SK-N-MC (cell line): ENCODE results near the gene CLEC10A.
"Not testable (repeated sequence)": the region's sequence is repeated elsewhere in the genome, so short reads cannot be mapped to it uniquely, and the experiment has no call there.

Experiments
- DNase-seq: peaks from one replicate; pipeline ENCODE4 v3.0.0-alpha.2; 2011; ENCODE audit warnings: low read depth, low spot score
- H3K27ac ChIP-seq: fragments of 200-600 bp; sonication (generic); 2 replicates; pipeline ENCODE4 v1.5.1; 2016; ENCODE audit warnings: mixed run types
- H3K36me3 ChIP-seq: fragments of 200-600 bp; sonication (generic); 2 replicates; pipeline ENCODE4 v1.6.1; 2017; ENCODE audit warnings: antibody characterized with exemption, low read length, mixed read lengths; ENCODE audit not compliant: insufficient read depth
- H3K4me3 ChIP-seq: fragments of 200-600 bp; sonication (generic); 2 replicates; pipeline ENCODE4 v1.5.1; 2016
- H3K9ac ChIP-seq: fragments of 200-600 bp; sonication (generic); 2 replicates; pipeline ENCODE4 v1.8.0; 2017; ENCODE audit warnings: mixed run types, mixed read lengths; ENCODE audit not compliant: insufficient read length
- H3K9me3 ChIP-seq: fragments of 200-600 bp; sonication (generic); 2 replicates; pipeline ENCODE4 v1.6.1; 2017; ENCODE audit warnings: low read depth, mild to moderate bottlenecking, antibody characterized with exemption, low read length, moderate library complexity, mixed read lengths
- EZH2 ChIP-seq: fragments of 200-600 bp; sonication (generic); IDR thresholded peaks from one replicate; pipeline ENCODE4 v1.6.1; 2017; ENCODE audit warnings: antibody characterized with exemption
- FOXP2 ChIP-seq: optimal IDR thresholded peaks from 2 replicates; pipeline ENCODE3; 2011; ENCODE audit warnings: mild to moderate bottlenecking, moderate library complexity; ENCODE audit not compliant: insufficient read depth; ENCODE audit errors: extremely low read length, control extremely low read depth
- POLR2AphosphoS5 ChIP-seq: IDR thresholded peaks from 2 replicates; pipeline ENCODE4 v1.6.1; 2012; ENCODE audit warnings: mild to moderate bottlenecking, low read depth, low read length, borderline replicate concordance

The CLEC10A gene

DNA sequence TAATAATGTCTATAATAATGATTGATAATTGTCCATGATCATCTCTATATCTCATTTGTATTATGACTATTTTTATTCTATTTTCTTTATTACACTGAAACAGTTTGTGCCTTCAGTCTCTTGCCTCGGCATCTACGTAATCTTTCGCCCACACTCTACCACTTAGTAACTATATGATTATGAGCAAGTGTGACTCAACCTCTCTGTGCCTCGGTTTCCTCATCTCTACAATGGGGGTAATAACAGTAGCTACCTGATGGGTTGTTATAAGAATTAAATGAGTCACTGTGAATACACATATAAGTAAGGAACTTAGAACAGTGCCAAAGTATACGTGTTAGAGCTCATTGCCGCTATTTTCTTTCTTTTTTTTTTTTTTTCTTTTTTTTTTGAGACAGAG, 32.5 kb downstream of the CLEC10A start:
- no peak overlapping the region for H3K27ac ChIP-seq
- TF ChIP-seq EZH2, result no peak
- TF ChIP-seq FOXP2, result no peak
- no peak for TF ChIP-seq POLR2AphosphoS5
- no peak overlapping the region for H3K9ac ChIP-seq
- no peak overlapping the region for H3K4me3 ChIP-seq
- DNase-seq, result no peak
- H3K9me3 ChIP-seq, result no peaks in the 10 kb centered on the region
- H3K36me3 ChIP-seq, result no peaks in the 10 kb centered on the region

DNA sequence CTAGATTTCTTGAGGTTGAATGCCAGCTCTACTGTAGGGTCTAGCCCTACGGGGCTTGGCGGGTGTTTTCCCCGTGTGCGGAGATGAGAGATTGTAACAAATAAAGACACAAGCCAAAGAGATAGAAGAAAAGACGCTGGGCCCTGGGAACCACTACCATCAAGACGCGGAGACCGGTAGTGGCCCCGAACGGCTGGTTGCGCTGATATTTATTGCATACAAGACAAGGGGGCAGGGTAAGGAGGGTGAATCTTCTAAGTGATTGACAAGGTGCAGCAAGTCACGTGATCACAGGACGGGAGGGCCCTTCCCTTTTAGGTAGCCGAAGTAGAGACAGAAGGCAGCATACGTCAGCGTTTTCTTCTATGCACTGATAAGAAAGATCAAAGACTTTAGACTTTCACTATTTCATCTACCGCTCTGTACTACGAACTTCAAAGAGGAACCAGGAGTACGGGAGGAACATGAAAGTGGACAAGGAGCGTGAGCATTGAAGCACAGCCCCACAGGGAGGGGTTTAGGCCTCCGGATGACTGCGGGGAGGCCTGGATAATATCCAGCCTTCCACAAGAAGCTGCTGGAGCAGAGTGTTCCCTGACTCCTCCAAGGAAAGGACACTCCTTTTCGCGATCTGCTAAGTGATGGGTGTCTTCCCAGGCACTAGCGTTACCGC, 33.2 kb downstream of the CLEC10A start:
- H3K4me3 ChIP-seq, H3K9ac ChIP-seq, H3K9me3 ChIP-seq, DNase-seq, H3K27ac ChIP-seq, H3K36me3 ChIP-seq: not testable (repeated sequence)

DNA sequence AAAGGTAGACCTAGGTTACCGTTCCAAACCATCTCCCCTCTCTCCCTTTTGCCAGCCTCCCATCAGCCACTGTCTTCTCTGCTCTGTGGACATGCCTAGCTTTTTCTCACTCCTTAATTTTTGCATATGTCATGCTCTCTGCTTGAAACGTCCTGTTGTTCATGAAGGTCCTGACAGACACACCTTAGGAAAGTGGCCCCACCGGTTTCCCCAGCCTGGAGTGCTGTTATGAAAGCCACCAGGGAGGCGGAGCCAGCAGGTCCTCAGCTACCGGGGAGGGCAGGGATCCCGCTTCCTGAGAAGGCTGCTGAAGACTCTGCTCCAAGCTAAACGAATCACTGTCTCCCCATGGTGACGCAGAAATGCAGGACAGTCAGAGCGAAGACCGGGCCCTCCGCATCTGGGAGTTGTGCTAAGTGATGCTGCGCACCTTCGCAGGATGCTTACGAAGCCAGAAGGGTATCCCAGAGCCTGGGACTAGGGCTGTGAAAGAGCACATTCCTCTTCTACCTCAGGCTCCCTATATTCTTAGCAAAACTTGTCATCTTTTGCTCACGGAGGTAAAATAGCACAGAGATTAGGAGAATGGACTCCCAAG, 33.8 kb downstream of the CLEC10A start:
- Histone ChIP-seq H3K9me3 (no peaks in the 10 kb centered on the region), H3K27ac (no peak overlapping the region), H3K4me3 (peak overlapping the region; percentile 39), H3K36me3 (no peaks in the 10 kb centered on the region), H3K9ac (no peak overlapping the region)
- DNase-seq, result no peak
- TF ChIP-seq EZH2 (no peak), POLR2AphosphoS5 (no peak), FOXP2 (no peak)

DNA sequence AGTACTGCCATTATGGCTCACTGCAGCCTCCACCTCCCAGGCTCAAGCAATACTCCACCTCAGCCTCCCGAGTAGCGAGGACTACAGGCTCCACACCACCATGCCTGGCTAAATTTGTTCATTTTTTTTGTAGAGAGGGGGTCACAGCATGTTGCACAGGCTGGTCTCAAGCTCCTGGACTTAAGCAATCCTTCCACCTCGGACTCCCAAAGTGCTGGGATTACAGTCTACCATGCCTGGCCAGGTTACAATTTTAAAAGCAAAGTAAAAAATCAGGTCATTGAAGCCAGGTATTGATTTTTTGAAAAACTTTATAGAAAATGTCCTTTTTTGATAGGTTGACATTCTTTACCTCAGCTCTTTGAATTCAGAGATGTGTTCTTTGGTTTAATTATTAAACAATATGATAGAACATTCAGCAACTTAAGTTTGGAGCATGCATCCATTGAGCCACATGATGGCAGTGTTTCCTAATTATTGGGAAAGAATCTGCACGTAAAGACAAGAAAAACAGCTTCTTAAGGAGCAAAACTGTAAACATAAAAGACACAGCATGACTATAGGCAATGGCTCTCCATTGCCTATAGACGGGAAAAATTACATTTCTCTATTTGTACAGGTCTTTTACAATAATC, 34.4 kb downstream of the CLEC10A start:
- H3K4me3 ChIP-seq, result peak overlapping the region; percentile 39
- no peak overlapping the region for H3K9ac ChIP-seq
- no peaks in the 10 kb centered on the region for H3K36me3 ChIP-seq
- peak; percentile 55 for DNase-seq
- no peak for TF ChIP-seq FOXP2
- no peak overlapping the region for H3K27ac ChIP-seq
- H3K9me3 ChIP-seq, result no peaks in the 10 kb centered on the region

DNA sequence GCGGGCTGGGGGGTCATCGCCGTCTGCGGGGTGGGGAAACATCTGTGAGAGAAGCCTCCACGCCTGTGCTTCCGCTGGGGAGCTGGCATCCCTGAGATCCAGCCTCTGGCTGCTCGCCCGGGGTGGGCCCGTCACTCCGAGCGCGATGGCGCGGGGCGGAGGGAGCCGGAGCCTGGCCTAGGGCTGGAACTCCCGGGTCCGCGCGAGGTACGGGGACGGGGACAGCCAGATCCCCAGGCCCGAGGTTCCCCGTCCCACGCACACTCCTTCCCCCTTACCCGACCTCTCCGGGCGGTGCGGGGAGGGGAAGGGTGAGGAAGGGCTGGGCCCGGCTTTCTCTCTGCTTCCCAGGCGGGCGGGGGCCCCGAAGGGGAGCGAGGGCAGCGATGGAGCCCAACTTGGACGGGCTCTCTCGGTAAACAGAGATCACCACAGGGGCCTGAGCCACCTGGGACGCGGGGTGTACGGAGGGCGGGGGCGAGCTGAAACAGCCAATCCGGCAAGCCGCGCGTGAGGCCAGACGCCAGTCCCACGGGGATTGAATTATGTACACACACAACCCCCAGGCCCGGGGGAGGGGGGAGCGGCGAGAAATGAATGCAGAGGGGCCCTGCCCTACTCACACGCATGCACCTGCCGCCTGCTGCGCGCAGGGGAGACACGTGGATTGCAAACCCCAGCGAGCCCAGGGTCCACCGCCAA, 36.4 kb downstream of the CLEC10A start, which contains the start of gene SLC16A11:
Gene SLC16A11 (minus strand): TSS at position 596 of the 702 bp plus-strand sequence. CDS start 579 bp downstream, at position 17.
- no peaks in the 10 kb centered on the region for H3K36me3 ChIP-seq
- H3K27ac ChIP-seq, result no peak within 1 kb of the TSS
- no peak for DNase-seq
- TF ChIP-seq EZH2 (no peak), POLR2AphosphoS5 (no peak), FOXP2 (no peak)
- H3K9ac ChIP-seq, result no peak within 1 kb of the TSS
- no peaks in the 10 kb centered on the region for H3K9me3 ChIP-seq
- no peak within 1 kb of the TSS for H3K4me3 ChIP-seq

DNA sequence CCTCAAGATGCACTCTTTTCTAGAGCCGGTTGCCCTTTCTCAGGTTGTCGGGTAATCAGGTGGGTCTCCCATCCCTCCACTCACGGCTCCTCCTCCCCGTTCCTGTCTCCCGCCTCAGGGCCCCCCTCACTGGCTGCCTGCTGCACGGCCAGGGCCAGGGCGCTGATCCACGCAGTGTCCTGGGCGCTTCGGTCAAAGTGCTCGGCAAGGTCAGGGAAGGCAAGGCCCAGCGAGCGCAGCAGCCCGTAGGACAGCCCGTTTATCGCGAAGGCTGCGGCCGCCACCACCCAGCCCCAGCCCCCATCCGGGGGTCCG, 36.9 kb downstream of the CLEC10A start:
- Histone ChIP-seq H3K9me3 (no peaks in the 10 kb centered on the region), H3K36me3 (no peaks in the 10 kb centered on the region), H3K4me3 (no peak overlapping the region), H3K9ac (no peak overlapping the region), H3K27ac (no peak overlapping the region)
- DNase-seq, result no peak
- TF ChIP-seq FOXP2, result no peak
- TF ChIP-seq EZH2, result no peak
- TF ChIP-seq POLR2AphosphoS5, result no peak

DNA sequence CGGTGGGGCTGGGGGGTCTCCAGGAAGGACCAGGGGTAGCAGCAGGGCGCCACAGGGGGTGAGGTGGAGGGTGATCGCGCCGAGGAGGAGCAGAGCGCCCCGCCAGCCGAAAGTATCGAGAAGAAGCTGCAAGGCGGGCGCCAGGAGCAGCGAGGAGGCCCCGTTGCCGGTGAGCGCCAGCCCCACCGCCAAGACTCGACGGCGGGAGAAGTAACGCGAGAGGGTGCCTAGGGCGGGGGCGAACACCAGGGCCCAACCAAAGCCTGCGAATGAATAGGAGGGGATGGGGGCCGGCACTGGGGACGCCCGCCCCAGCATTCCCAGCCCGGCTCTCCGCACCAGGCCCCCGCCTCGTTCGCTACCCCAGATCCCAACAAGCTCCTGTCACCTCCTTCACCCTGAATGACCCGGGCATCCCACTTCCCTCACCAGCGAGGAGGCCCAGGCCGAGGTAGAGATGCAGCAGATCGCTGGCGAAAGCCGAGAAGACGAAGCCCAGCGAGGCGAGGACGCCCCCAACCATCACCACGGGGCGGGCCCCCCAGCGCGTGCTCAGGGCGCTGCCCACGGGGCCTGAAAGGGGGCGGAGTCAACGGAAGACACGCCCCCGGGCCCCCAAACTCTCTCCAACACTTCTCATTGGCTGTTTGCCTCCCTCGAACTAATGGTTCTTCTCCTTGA, 37.4 kb downstream of the CLEC10A start:
- H3K9me3 ChIP-seq, result no peaks in the 10 kb centered on the region
- H3K27ac ChIP-seq, result no peak overlapping the region
- TF ChIP-seq FOXP2 (no peak), POLR2AphosphoS5 (no peak), EZH2 (no peak)
- H3K4me3 ChIP-seq, result no peak overlapping the region
- no peak overlapping the region for H3K9ac ChIP-seq
- H3K36me3 ChIP-seq, result no peaks in the 10 kb centered on the region
- DNase-seq, result no peak
